Measurements from ENCODE around the gene UQCRC2. TPM values are rescaled to one million over a fixed set of nuclear protein-coding genes. Genes with fewer than 3 reads are reported as not detected.
"Not testable (repeated sequence)": the region's sequence is repeated elsewhere in the genome, so short reads cannot be mapped to it uniquely, and the experiment has no call there.

Gene UQCRC2
- polyA plus RNA-seq, 1 donor (not counting 4 experiments of a cell fraction or from before 2014, with no cell fraction given) = 255 TPM

DNA sequence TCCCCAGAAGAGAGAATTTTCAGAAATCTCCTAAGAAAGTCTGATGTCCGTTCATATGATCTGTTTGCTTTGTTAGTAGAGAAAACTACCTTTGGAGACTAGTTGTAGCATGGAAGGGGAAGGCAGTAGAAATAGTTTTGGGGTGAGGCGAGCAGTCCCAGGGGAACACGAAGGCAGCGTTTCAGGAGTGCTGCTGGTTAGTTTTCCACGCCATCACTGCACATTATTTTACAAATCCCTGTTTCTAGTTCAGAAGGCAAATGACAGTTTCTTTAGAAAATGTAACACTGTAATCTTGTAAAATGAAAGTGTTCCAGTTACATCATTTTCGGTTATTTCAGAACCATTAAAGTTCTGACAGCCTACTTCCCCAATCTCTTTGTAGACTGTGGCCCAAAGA, 16.9 kb upstream of the UQCRC2 start:
- DNase-seq (ENCODE audit: low read depth, low spot score); H2AFZ ChIP-seq (ENCODE audit: control insufficient read depth, low read length); H3K79me2 ChIP-seq (ENCODE audit: control insufficient read depth, insufficient read depth, low read length); H3K27me3 ChIP-seq (ENCODE audit: control insufficient read depth, extremely low read depth, insufficient read depth, low read length); H3K4me3 ChIP-seq (ENCODE audit: control insufficient read depth in 2 of 3, extremely low read depth in 1 of 3, insufficient read depth in 2 of 3, low read depth in 1 of 3, low read length in 3 of 3); H3K9ac ChIP-seq (ENCODE audit: control insufficient read depth, extremely low read depth, insufficient read depth, low read length); dilution Hi-C loops (cut with MboI; ENCODE audit: extremely low pct_ligation_motif_present, low sequenced_read_pairs); H3K27ac ChIP-seq (ENCODE audit: control insufficient read depth, insufficient read depth, low read length); FAIRE-seq; H3K4me2 ChIP-seq (ENCODE audit: control insufficient read depth, extremely low read depth, insufficient read depth, low read depth, low read length); H3K4me1 ChIP-seq (ENCODE audit: control insufficient read depth, extremely low read depth, insufficient read depth, low read length); H3K9me1 ChIP-seq (ENCODE audit: control insufficient read depth, extremely low read depth, insufficient read depth, low read length); H3K9me3 ChIP-seq (ENCODE audit: control insufficient read depth, low read depth, low read length); H4K20me1 ChIP-seq (ENCODE audit: control insufficient read depth, extremely low read depth, insufficient read depth, low read length); H3K36me3 ChIP-seq (ENCODE audit: control insufficient read depth in 2 of 2, extremely low read depth in 1 of 2, insufficient read depth in 2 of 2, low read length in 2 of 2): not testable (repeated sequence)

DNA sequence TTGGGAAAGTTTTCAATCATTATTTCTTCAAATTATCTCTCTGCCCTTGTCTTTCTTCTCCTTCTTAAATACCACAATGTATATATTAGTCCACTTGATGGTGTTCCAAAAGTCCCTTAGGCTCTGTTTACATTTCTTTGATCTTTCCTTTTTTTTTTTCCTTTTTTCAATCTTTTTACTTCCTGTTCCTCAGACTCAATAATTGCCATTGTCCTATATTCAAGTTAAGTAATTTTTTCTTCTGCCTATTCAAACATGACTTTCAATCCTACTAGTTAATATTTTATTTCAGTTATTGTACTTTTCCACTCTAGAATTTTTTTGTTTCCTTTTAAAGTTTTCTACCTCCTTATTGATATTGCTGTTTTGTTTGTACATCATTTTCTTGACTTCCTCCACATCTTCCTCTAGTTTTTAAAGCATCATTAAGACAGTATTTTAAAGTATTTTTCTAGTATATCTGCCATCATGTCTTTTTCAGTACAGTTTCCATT, 15.8 kb upstream of the UQCRC2 start:
- Histone ChIP-seq H3K9ac (ENCODE audit: control insufficient read depth, extremely low read depth, insufficient read depth, low read length) (no peak overlapping the region), H3K4me2 (ENCODE audit: control insufficient read depth, extremely low read depth, insufficient read depth, low read depth, low read length) (no peak overlapping the region), H3K36me3 (ENCODE audit: control insufficient read depth in 2 of 2, extremely low read depth in 1 of 2, insufficient read depth in 2 of 2, low read length in 2 of 2) (no peaks in the 10 kb centered on the region), H3K79me2 (ENCODE audit: control insufficient read depth, insufficient read depth, low read length) (no peaks in the 10 kb centered on the region), H3K4me3 (ENCODE audit: control insufficient read depth in 2 of 3, extremely low read depth in 1 of 3, insufficient read depth in 2 of 3, low read depth in 1 of 3, low read length in 3 of 3) (no peak overlapping the region), H3K27ac (ENCODE audit: control insufficient read depth, insufficient read depth, low read length) (no peak overlapping the region), H2AFZ (ENCODE audit: control insufficient read depth, low read length) (no peak overlapping the region), H3K9me3 (ENCODE audit: control insufficient read depth, low read depth, low read length) (no peaks in the 10 kb centered on the region), H4K20me1 (ENCODE audit: control insufficient read depth, extremely low read depth, insufficient read depth, low read length) (no peaks in the 10 kb centered on the region), H3K9me1 (ENCODE audit: control insufficient read depth, extremely low read depth, insufficient read depth, low read length) (no peaks in the 10 kb centered on the region), H3K4me1 (ENCODE audit: control insufficient read depth, extremely low read depth, insufficient read depth, low read length) (no peaks in the 10 kb centered on the region), H3K27me3 (ENCODE audit: control insufficient read depth, extremely low read depth, insufficient read depth, low read length) (no peaks in the 10 kb centered on the region)
- FAIRE-seq (no peak), DNase-seq (ENCODE audit: low read depth, low spot score) (no peak)
- dilution Hi-C loops (cut with MboI; ENCODE audit: extremely low pct_ligation_motif_present, low sequenced_read_pairs) = no loop called here
- TF ChIP-seq, protein P1, sequence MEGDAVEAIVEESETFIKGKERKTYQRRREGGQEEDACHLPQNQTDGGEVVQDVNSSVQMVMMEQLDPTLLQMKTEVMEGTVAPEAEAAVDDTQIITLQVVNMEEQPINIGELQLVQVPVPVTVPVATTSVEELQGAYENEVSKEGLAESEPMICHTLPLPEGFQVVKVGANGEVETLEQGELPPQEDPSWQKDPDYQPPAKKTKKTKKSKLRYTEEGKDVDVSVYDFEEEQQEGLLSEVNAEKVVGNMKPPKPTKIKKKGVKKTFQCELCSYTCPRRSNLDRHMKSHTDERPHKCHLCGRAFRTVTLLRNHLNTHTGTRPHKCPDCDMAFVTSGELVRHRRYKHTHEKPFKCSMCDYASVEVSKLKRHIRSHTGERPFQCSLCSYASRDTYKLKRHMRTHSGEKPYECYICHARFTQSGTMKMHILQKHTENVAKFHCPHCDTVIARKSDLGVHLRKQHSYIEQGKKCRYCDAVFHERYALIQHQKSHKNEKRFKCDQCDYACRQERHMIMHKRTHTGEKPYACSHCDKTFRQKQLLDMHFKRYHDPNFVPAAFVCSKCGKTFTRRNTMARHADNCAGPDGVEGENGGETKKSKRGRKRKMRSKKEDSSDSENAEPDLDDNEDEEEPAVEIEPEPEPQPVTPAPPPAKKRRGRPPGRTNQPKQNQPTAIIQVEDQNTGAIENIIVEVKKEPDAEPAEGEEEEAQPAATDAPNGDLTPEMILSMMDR (optimal IDR thresholded peaks at IDR 0.05 in 1 of 3, IDR thresholded peaks at IDR 0.05 in 1 of 3, conservative IDR thresholded peaks at IDR 0.05 in 1 of 3; ENCODE audit: extremely low read depth in 1 of 3, insufficient read depth in 2 of 3, low read length in 3 of 3) = no peak
- TF ChIP-seq EZH2 (IDR thresholded peaks at IDR 0.05; ENCODE audit: low read length) = no peak

DNA sequence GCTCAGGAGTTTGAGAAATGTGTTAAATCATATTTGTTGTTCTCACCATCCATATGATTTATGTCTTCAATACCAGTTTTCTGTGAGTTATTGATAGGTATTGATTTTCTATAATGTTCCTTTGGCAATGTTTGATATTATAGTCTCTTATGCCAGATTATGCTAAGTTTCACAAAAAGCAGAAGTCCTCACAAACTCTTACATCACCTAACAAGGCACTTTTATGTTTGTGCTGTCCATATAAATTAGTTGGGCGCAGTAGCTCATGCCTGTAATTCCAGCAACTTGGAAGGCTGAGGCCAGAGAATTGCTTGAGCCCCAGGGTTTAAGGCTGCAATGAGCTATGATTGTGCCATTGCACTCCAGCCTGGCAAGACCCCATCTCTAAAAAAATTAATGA, 12.6 kb upstream of the UQCRC2 start:
- TF ChIP-seq, protein P1 (optimal IDR thresholded peaks at IDR 0.05 in 1 of 3, IDR thresholded peaks at IDR 0.05 in 1 of 3, conservative IDR thresholded peaks at IDR 0.05 in 1 of 3; ENCODE audit: extremely low read depth in 1 of 3, insufficient read depth in 2 of 3, low read length in 3 of 3) = no peak
- TF ChIP-seq EZH2 (IDR thresholded peaks at IDR 0.05; ENCODE audit: low read length) = no peak
- FAIRE-seq (no peak), DNase-seq (ENCODE audit: low read depth, low spot score) (no peak)
- Histone ChIP-seq H3K9me3 (ENCODE audit: control insufficient read depth, low read depth, low read length) (no peaks in the 10 kb centered on the region), H3K27me3 (ENCODE audit: control insufficient read depth, extremely low read depth, insufficient read depth, low read length) (no peaks in the 10 kb centered on the region), H3K4me2 (ENCODE audit: control insufficient read depth, extremely low read depth, insufficient read depth, low read depth, low read length) (no peak overlapping the region), H3K9me1 (ENCODE audit: control insufficient read depth, extremely low read depth, insufficient read depth, low read length) (no peaks in the 10 kb centered on the region), H3K4me1 (ENCODE audit: control insufficient read depth, extremely low read depth, insufficient read depth, low read length) (no peaks in the 10 kb centered on the region), H4K20me1 (ENCODE audit: control insufficient read depth, extremely low read depth, insufficient read depth, low read length) (no peaks in the 10 kb centered on the region), H3K4me3 (ENCODE audit: control insufficient read depth in 2 of 3, extremely low read depth in 1 of 3, insufficient read depth in 2 of 3, low read depth in 1 of 3, low read length in 3 of 3) (no peak overlapping the region), H3K36me3 (ENCODE audit: control insufficient read depth in 2 of 2, extremely low read depth in 1 of 2, insufficient read depth in 2 of 2, low read length in 2 of 2) (no peaks in the 10 kb centered on the region), H3K9ac (ENCODE audit: control insufficient read depth, extremely low read depth, insufficient read depth, low read length) (no peak overlapping the region), H3K79me2 (ENCODE audit: control insufficient read depth, insufficient read depth, low read length) (no peaks in the 10 kb centered on the region), H2AFZ (ENCODE audit: control insufficient read depth, low read length) (no peak overlapping the region), H3K27ac (ENCODE audit: control insufficient read depth, insufficient read depth, low read length) (no peak overlapping the region)
- dilution Hi-C loops (cut with MboI; ENCODE audit: extremely low pct_ligation_motif_present, low sequenced_read_pairs) = no loop called here
